ENCODE results near the gene FAM180A.
"Not testable (repeated sequence)": the region's sequence is repeated elsewhere in the genome, so short reads cannot be mapped to it uniquely, and the experiment has no call there.

FAM180A gene

GRCh38 chr7:135712182-135712782 lies 36.3 kb downstream of the FAM180A start:
- no peak for DNase-seq

GRCh38 chr7:135711139-135711469 lies 37.5 kb downstream of the FAM180A start:
- DNase-seq, result no peak

GRCh38 chr7:135710417-135711138 lies 38.0 kb downstream of the FAM180A start:
- DNase-seq, result peak in 1 of 5 donors; percentile 9

GRCh38 chr7:135709508-135709907 lies 39.1 kb downstream of the FAM180A start:
- DNase-seq, result no peak

GRCh38 chr7:135708041-135708440 lies 40.6 kb downstream of the FAM180A start:
- DNase-seq, result no peak

- DNase-seq, result no peak
These were observed 41.0 kb downstream of the FAM180A start for GRCh38 chr7:135707570-135707966.

- DNase-seq, result no peak
These were observed 41.6 kb downstream of the FAM180A start for GRCh38 chr7:135706858-135707569.

- no peak for DNase-seq
These were observed 42.4 kb downstream of the FAM180A start for GRCh38 chr7:135706038-135706742.

- DNase-seq, result no peak
These were observed 43.9 kb downstream of the FAM180A start for GRCh38 chr7:135704698-135705097.

- no peak for DNase-seq
These were observed 44.5 kb downstream of the FAM180A start for GRCh38 chr7:135704074-135704473.

GRCh38 chr7:135697276-135698049 lies 51.1 kb downstream of the FAM180A start:
- DNase-seq, result no peak

GRCh38 chr7:135693558-135693957 lies 55.1 kb downstream of the FAM180A start:
- no peak for DNase-seq

GRCh38 chr7:135692606-135693005 lies 56.0 kb downstream of the FAM180A start:
- not testable (repeated sequence) for DNase-seq

- DNase-seq, result no peak
These were observed 56.6 kb downstream of the FAM180A start for GRCh38 chr7:135692055-135692454.

GRCh38 chr7:135690566-135690965 lies 58.0 kb downstream of the FAM180A start:
- no peak for DNase-seq

- no peak for DNase-seq
These were observed 61.1 kb downstream of the FAM180A start for GRCh38 chr7:135687466-135687865.

GRCh38 chr7:135685306-135686084 lies 63.1 kb downstream of the FAM180A start:
- no peak for DNase-seq

GRCh38 chr7:135684699-135685098 lies 63.9 kb downstream of the FAM180A start:
- DNase-seq, result no peak

GRCh38 chr7:135684136-135684535 lies 64.5 kb downstream of the FAM180A start:
- DNase-seq, result no peak

- DNase-seq, result no peak
These were observed 65.0 kb downstream of the FAM180A start for GRCh38 chr7:135683609-135684008.

GRCh38 chr7:135682191-135682590 lies 66.4 kb downstream of the FAM180A start:
- DNase-seq, result no peak

- DNase-seq, result no peak
These were observed 66.9 kb downstream of the FAM180A start for GRCh38 chr7:135681762-135682161.
